Activated naive CD8-positive, alpha-beta T cell treated with anti-CD3 and anti-CD28 coated beads, Interleukin-2, amount 10 ng/mL, durations not matched to agents 7 days and 5 days (primary cell): ENCODE measurements around the gene HIRA. TPM values are rescaled to one million over a fixed set of nuclear protein-coding genes. Genes with fewer than 3 reads are reported as not detected.
A peak's percentile ranks its signal among the peaks of the same experiment; 100 is the strongest.
"Not testable (repeated sequence)": the region's sequence is repeated elsewhere in the genome, so short reads cannot be mapped to it uniquely, and the experiment has no call there.

Source experiments
- ATAC-seq: fragments of 150-1000 bp; cut with Tn5 transposase; one replicate; pipeline ENCODE4 v1.10.0; 2021; ENCODE audit warnings: low read depth, moderate library complexity
- POLR2A ChIA-PET: fragments of 350-600 bp; sonication (Branson Sonifier 250); formaldehyde crosslinking; loops from one replicate; lab custom pipeline; 2021; ENCODE audit warnings: antibody characterized with exemption; lab: Charles Lee
- DNase-seq: peaks from one replicate; pipeline ENCODE4 v3.0.0; 2021
- H3K27ac Mint-ChIP-seq: one replicate; pipeline ENCODE4 v1.8.0; 2022; ENCODE audit warnings: mild to moderate bottlenecking, mixed read lengths
- H3K27me3 Mint-ChIP-seq: one replicate; pipeline ENCODE4 v1.8.0; 2022; ENCODE audit warnings: mild to moderate bottlenecking, moderate library complexity, mixed read lengths
- H3K36me3 Mint-ChIP-seq: one replicate; pipeline ENCODE4 v1.8.0; 2021; ENCODE audit warnings: mild to moderate bottlenecking, mixed read lengths
- H3K4me1 Mint-ChIP-seq: one replicate; pipeline ENCODE4 v1.8.0; 2021; ENCODE audit warnings: mixed read lengths
- H3K4me3 Mint-ChIP-seq: one replicate; pipeline ENCODE4 v1.8.0; 2022; ENCODE audit warnings: mild to moderate bottlenecking, moderate library complexity, mixed read lengths
- H3K9me3 Mint-ChIP-seq: one replicate; pipeline ENCODE4 v1.8.0; 2021; ENCODE audit warnings: mixed read lengths
- total RNA-seq, 2 experiments: library from RNA; stranded (reverse); gene quantifications; one replicate each; pipeline ENCODE4 v1.2.3, GENCODE V29; 2021

Gene HIRA
- total RNA-seq, 2 experiments from 2014 or later = 37.8 to 42.7 TPM

GRCh38 chr22:19341500-19341899 is 90.0 kb downstream of the HIRA start:
- H3K36me3 Mint-ChIP-seq = peaks cover 86% of the 10 kb centered on the region
- POLR2A ChIA-PET = no interaction called here
- no peak overlapping the region for H3K27ac Mint-ChIP-seq
- no peak overlapping the region for H3K4me3 Mint-ChIP-seq
- H3K9me3 Mint-ChIP-seq = peaks cover 20% of the 10 kb centered on the region
- no peak for DNase-seq
- no peaks in the 10 kb centered on the region for H3K27me3 Mint-ChIP-seq
- ATAC-seq = no peak
- H3K4me1 Mint-ChIP-seq = no peaks in the 10 kb centered on the region

- ATAC-seq (no peak), DNase-seq (no peak)
- no peak overlapping the region for H3K27ac Mint-ChIP-seq
- peaks cover 84% of the 10 kb centered on the region for H3K36me3 Mint-ChIP-seq
- H3K9me3 Mint-ChIP-seq = peaks cover 31% of the 10 kb centered on the region
- H3K4me3 Mint-ChIP-seq = no peak overlapping the region
- H3K4me1 Mint-ChIP-seq = no peaks in the 10 kb centered on the region
- no peaks in the 10 kb centered on the region for H3K27me3 Mint-ChIP-seq
- POLR2A ChIA-PET = no interaction called here
Observed at GRCh38 chr22:19337137-19337536, 94.4 kb downstream of the HIRA start.

DNA sequence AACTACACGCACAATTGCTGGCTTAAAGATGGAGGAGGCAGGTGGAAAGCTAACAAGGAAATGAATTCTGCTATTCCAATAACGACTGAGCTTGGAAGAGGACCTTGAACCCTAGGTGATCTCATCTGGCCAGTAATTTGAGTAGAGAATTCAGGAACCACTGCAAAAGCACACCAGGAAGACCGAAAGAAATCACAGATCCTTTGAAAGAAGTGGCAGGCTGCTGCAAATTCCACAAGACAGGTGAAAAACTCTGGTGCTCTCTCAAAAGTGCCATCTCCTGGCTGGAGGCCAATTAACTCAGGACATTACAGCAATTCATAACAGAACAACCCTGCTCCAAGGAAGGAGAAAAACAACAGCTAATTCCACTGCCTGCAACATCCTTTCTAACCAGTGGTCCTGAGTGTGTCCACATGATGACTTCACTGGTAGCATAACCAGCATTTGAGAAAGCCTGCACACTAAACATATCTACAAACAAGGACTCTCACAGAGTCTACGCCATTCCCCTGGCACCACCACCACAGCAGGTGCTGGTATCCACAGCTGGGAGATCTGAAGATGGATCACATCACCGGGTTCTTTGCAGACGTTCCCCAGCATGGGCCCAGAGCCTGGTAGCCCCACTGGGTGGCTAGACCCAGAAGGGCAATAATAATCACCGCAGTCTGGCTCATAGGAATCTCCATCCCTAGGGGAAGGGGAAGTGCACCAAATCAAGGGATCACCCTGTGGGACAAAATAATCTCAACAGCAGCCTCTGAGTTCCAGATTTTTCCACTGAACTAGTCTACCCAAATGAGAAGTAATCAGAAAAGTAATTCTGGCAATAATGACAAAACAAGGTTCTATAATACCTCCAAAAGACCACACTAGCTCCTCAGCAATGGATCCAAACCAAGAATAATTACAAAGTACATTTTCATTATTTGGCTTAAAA is 95.1 kb downstream of the HIRA start:
- H3K27me3 Mint-ChIP-seq = no peaks in the 10 kb centered on the region
- ATAC-seq (no peak), DNase-seq (no peak)
- H3K9me3 Mint-ChIP-seq = peaks cover 31% of the 10 kb centered on the region
- H3K27ac Mint-ChIP-seq = no peak overlapping the region
- no peaks in the 10 kb centered on the region for H3K4me1 Mint-ChIP-seq
- POLR2A ChIA-PET = no interaction called here
- H3K36me3 Mint-ChIP-seq = peaks cover 84% of the 10 kb centered on the region
- no peak overlapping the region for H3K4me3 Mint-ChIP-seq

- H3K27ac Mint-ChIP-seq = no peak overlapping the region
- DNase-seq (no peak), ATAC-seq (no peak)
- no peak overlapping the region for H3K4me3 Mint-ChIP-seq
- POLR2A ChIA-PET = no interaction called here
- H3K36me3 Mint-ChIP-seq = peaks cover 76% of the 10 kb centered on the region
- H3K4me1 Mint-ChIP-seq = no peaks in the 10 kb centered on the region
- peaks cover 20% of the 10 kb centered on the region for H3K9me3 Mint-ChIP-seq
- no peaks in the 10 kb centered on the region for H3K27me3 Mint-ChIP-seq
Observed at GRCh38 chr22:19331975-19332374, 99.6 kb downstream of the HIRA start.

GRCh38 chr22:19331474-19331873 is 100.1 kb downstream of the HIRA start:
- peak overlapping the region; percentile 26 for H3K27ac Mint-ChIP-seq
- ATAC-seq (no peak), DNase-seq (no peak)
- POLR2A ChIA-PET = no interaction called here
- H3K36me3 Mint-ChIP-seq = peaks cover 71% of the 10 kb centered on the region
- no peaks in the 10 kb centered on the region for H3K4me1 Mint-ChIP-seq
- no peaks in the 10 kb centered on the region for H3K27me3 Mint-ChIP-seq
- peaks cover 20% of the 10 kb centered on the region for H3K9me3 Mint-ChIP-seq
- no peak overlapping the region for H3K4me3 Mint-ChIP-seq

- POLR2A ChIA-PET = no interaction called here
- Mint-ChIP-seq H3K27me3 (no peaks in the 10 kb centered on the region), H3K4me1 (no peaks in the 10 kb centered on the region), H3K9me3 (peaks cover 20% of the 10 kb centered on the region), H3K27ac (peak overlapping the region; percentile 26), H3K36me3 (peaks cover 66% of the 10 kb centered on the region), H3K4me3 (no peak overlapping the region)
- DNase-seq (no peak), ATAC-seq (no peak)
Observed at GRCh38 chr22:19330865-19331418, 100.6 kb downstream of the HIRA start.

GRCh38 chr22:19330205-19330604 is 101.3 kb downstream of the HIRA start:
- H3K4me3 Mint-ChIP-seq = not testable (repeated sequence)
- H3K9me3 Mint-ChIP-seq = peaks cover 17% of the 10 kb centered on the region

DNA sequence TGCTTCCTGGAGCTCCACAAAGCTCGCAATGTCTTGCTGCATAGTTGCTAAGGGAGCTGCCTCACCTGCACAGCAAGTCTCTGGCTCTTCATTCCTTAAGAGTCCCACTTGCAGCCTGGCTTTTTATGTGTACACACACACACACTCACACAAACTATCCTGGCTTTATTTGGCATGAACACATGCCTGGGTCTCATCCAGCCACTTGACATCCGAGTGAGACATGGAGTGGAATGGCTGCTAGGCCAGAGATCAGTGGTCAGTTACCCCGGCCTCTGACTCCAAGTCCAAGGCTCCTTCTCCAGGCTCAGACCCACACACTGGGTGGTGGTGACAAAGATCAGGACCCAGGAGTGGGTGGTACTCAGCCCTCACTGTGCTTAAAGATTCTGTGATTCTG is 102.1 kb downstream of the HIRA start:
- Mint-ChIP-seq H3K27ac (no peak overlapping the region), H3K4me3 (no peak overlapping the region), H3K27me3 (no peaks in the 10 kb centered on the region), H3K4me1 (no peaks in the 10 kb centered on the region), H3K9me3 (peaks cover 14% of the 10 kb centered on the region), H3K36me3 (peaks cover 54% of the 10 kb centered on the region)
- ATAC-seq = no peak
- DNase-seq = no peak
- POLR2A ChIA-PET = no interaction called here

More at GRCh38 chr22:19330205-19330604, 101.3 kb downstream of the HIRA start:
- peaks cover 59% of the 10 kb centered on the region for H3K36me3 Mint-ChIP-seq
- POLR2A ChIA-PET, H3K27me3 Mint-ChIP-seq, ATAC-seq, DNase-seq, H3K4me1 Mint-ChIP-seq, H3K27ac Mint-ChIP-seq: not testable (repeated sequence)

DNA sequence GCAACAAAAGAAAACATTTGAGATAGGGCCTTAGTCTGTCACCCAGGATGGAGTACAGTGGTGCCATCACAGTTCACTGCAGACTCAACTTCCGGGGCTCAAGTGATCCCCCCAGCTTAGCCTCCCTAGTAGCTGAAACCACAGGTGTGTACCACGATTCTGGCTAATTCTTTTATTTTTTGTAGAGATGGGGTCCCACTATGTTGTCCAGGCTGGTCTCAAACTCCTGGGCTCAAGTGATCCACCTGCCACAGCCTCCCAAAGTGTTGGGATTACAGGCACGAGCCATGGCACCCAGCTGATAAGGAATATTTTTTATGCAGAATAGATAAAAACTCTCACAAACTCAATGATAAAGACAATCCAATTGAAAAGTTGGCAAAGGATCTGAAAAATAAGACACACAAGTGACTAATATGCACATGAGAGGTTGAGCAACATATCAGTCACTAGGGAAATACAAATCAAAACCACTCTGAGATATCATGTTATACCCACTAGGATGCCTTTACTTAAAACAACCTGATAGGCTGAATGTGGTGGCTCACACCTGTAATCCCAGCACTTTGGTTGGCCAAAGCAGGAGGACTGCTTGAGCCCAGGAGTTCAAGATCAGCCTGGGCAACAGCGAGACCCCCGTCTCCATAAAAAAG is 106.1 kb downstream of the HIRA start:
- Mint-ChIP-seq H3K4me3 (no peak overlapping the region), H3K27ac (no peak overlapping the region), H3K27me3 (peaks cover 11% of the 10 kb centered on the region), H3K9me3 (peaks cover 8% of the 10 kb centered on the region), H3K36me3 (peaks cover 22% of the 10 kb centered on the region), H3K4me1 (peaks cover 4% of the 10 kb centered on the region)
- DNase-seq (no peak), ATAC-seq (no peak)
- POLR2A ChIA-PET = no interaction called here

DNA sequence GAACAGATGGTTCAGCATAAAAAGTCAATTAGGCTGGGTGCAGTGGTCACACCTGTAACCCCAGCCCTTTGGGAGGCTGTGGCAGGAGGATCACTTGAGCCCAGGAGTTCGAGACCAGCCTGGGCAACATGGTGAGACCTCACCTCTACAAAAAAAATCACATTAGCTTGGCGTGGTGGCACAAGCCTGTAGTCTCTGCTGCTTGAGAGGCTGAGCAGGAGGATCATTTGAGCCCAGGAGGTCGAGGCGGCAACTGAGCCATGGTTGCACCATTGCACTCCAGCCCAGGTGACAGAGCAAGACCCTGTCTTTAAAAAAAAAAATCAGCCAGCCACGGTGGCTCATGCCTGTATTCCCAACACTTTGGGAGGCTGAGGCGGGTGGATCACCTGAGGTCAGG is 108.1 kb downstream of the HIRA start:
- DNase-seq, H3K9me3 Mint-ChIP-seq, ATAC-seq, H3K4me3 Mint-ChIP-seq, H3K27ac Mint-ChIP-seq, POLR2A ChIA-PET, H3K4me1 Mint-ChIP-seq, H3K36me3 Mint-ChIP-seq: not testable (repeated sequence)
- peaks cover 11% of the 10 kb centered on the region for H3K27me3 Mint-ChIP-seq

DNA sequence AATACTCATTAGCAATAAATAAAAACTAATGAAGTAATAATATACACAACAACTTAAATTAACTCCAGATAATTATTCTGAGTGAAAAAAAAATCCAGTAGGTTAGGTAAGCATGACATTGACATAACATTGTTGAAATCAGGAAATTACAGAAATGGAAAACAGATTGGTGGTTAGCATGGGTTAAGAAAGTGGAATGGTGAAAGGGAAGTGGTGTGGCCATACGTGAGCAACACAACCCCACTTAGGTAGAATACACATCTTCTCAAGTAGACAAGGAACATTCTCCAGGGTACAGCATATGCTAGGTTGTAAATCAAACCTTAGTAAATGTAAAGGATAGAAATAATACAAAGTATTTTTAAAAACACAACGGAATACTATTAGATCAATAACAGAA is 109.8 kb downstream of the HIRA start:
- Mint-ChIP-seq H3K27ac (no peak overlapping the region), H3K27me3 (peaks cover 11% of the 10 kb centered on the region), H3K4me3 (no peak overlapping the region), H3K4me1 (peaks cover 4% of the 10 kb centered on the region), H3K36me3 (peaks cover 2% of the 10 kb centered on the region), H3K9me3 (peaks cover 14% of the 10 kb centered on the region)
- DNase-seq (no peak), ATAC-seq (no peak)
- POLR2A ChIA-PET = no interaction called here

DNA sequence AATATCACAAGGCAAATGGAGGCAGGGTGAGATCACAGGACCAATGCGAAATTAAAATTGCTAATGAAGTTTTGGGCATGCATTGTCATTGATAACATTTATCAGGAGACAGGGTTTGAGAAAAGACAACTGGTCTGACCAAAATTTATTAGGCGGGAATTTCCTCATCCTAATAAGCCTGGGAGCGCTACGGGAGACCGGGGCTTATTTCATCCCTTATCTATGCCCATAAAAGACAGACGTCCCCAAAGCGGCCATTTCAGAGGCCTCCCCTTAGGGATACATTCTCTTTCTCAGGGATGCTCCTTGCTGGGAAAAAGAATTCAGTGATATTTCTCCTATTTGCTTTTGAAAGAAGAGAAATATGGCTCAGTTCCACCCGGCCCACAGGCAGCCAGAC is 111.4 kb downstream of the HIRA start:
- H3K27ac Mint-ChIP-seq, H3K4me1 Mint-ChIP-seq, POLR2A ChIA-PET, H3K4me3 Mint-ChIP-seq, H3K36me3 Mint-ChIP-seq, ATAC-seq, DNase-seq: not testable (repeated sequence)
- Mint-ChIP-seq H3K27me3 (peaks cover 13% of the 10 kb centered on the region), H3K9me3 (peaks cover 18% of the 10 kb centered on the region)

DNA sequence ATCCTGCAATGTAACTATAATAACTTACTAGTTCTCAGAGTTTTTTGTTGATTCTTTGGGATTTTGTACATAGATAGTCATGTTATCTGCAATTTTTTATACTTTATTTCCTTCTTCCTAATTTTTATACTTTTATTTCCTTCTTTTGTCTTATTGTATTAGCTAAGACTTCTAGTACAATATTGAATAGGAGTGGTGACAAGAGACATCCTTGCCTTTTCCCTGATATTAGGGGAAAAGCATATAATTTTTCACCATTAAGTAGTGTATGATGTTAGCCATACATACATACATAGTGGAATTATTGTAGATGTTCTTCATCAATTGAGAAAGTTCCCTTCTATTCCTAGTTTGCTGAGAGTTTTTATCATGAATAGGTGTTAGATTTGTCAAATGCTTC is 112.3 kb downstream of the HIRA start:
- Mint-ChIP-seq H3K27me3 (peaks cover 13% of the 10 kb centered on the region), H3K27ac (no peak overlapping the region), H3K9me3 (peaks cover 19% of the 10 kb centered on the region), H3K4me3 (no peak overlapping the region), H3K4me1 (peaks cover 4% of the 10 kb centered on the region), H3K36me3 (peaks cover 4% of the 10 kb centered on the region)
- DNase-seq (no peak), ATAC-seq (no peak)
- POLR2A ChIA-PET = no interaction called here
